HUES64 (cell line): ENCODE measurements around the gene FZR1.

Source experiments
- H3K27ac ChIP-seq: 2 replicates; pipeline ENCODE4 v1.7.0; 2013; ENCODE audit warnings: low read depth, low read length, inconsistent platforms
- H3K27me3 ChIP-seq: 2 replicates; pipeline ENCODE4 v1.6.1; 2013; ENCODE audit warnings: mild to moderate bottlenecking, low read length; ENCODE audit not compliant: insufficient read depth
- H3K36me3 ChIP-seq: 2 replicates; pipeline ENCODE4 v1.6.1; 2013; ENCODE audit warnings: mild to moderate bottlenecking, low read length; ENCODE audit not compliant: insufficient read depth
- H3K4me1 ChIP-seq: 2 replicates; pipeline ENCODE4 v1.6.1; 2013; ENCODE audit warnings: mild to moderate bottlenecking, low read length, moderate library complexity; ENCODE audit not compliant: insufficient read depth
- H3K4me3 ChIP-seq: 2 replicates; pipeline ENCODE4 v1.5.1; 2013; ENCODE audit warnings: mild to moderate bottlenecking, low read length, moderate library complexity
- H3K9ac ChIP-seq: 2 replicates; pipeline ENCODE4 v1.6.1; 2013; ENCODE audit warnings: mild to moderate bottlenecking, low read depth, low read length
- H3K9me3 ChIP-seq: 2 replicates; pipeline ENCODE4 v1.6.1; 2013; ENCODE audit warnings: low read depth, low read length; ENCODE audit not compliant: insufficient read depth
- WGBS: fragments of 150-250, 120-280 bp; methylation state at CpG from one replicate; pipeline ENCODE4 v1.1.7; 2013; ENCODE audit warnings: missing lambda C conversion rate; 5-methylcytosine and 5-hydroxymethylcytosine counted together

The FZR1 gene

GRCh38 chr19:3544742-3545668 is 38.9 kb downstream of the FZR1 start:
- Histone ChIP-seq H3K27me3 (no peaks in the 10 kb centered on the region), H3K4me1 (no peaks in the 10 kb centered on the region), H3K27ac (no peak overlapping the region), H3K9me3 (no peaks in the 10 kb centered on the region), H3K36me3 (peaks cover 17% of the 10 kb centered on the region), H3K4me3 (no peak overlapping the region), H3K9ac (no peak overlapping the region)
- WGBS, result 65% methylated on average over 30 of the region's 30 CpGs

DNA sequence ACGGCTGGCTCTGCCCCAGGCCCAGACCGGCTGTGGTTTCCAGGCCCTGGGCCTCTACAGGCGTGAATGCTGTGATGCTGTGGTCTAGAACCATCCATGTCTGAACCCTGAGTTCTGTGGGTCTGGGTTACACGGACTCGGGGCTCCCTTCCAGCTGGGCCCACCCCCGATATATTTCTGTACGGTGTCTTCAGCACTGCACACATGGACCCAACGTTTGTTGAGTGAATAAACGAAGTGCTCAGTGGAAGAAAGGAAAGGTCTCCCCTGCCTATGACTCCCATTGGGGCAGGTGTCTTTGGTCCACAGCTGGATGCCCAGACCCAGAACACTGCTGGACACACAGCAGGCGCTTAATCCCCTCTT is 39.5 kb downstream of the FZR1 start:
- Histone ChIP-seq H3K36me3 (peaks cover 17% of the 10 kb centered on the region), H3K27ac (no peak overlapping the region), H3K9me3 (no peaks in the 10 kb centered on the region), H3K4me1 (no peaks in the 10 kb centered on the region), H3K4me3 (no peak overlapping the region), H3K9ac (no peak overlapping the region), H3K27me3 (no peaks in the 10 kb centered on the region)
- WGBS, result 95% methylated on average over 10 of the region's 10 CpGs

- no peak overlapping the region for H3K4me3 ChIP-seq
- H3K27ac ChIP-seq, result no peak overlapping the region
- no peaks in the 10 kb centered on the region for H3K4me1 ChIP-seq
- H3K36me3 ChIP-seq, result peaks cover 21% of the 10 kb centered on the region
- 97% methylated on average over 23 of the region's 23 CpGs for WGBS
- H3K9me3 ChIP-seq, result no peaks in the 10 kb centered on the region
- no peaks in the 10 kb centered on the region for H3K27me3 ChIP-seq
- H3K9ac ChIP-seq, result no peak overlapping the region
Observed at GRCh38 chr19:3546119-3546518, 40.0 kb downstream of the FZR1 start.

- Histone ChIP-seq H3K9ac (no peak overlapping the region), H3K4me3 (no peak overlapping the region), H3K36me3 (peaks cover 19% of the 10 kb centered on the region), H3K4me1 (no peaks in the 10 kb centered on the region), H3K27ac (no peak overlapping the region), H3K27me3 (no peaks in the 10 kb centered on the region), H3K9me3 (no peaks in the 10 kb centered on the region)
- WGBS, result 90% methylated on average over 15 of the region's 15 CpGs
Observed at GRCh38 chr19:3547301-3547731, 41.2 kb downstream of the FZR1 start.

- Histone ChIP-seq H3K9ac (no peak overlapping the region), H3K27me3 (no peaks in the 10 kb centered on the region), H3K9me3 (no peaks in the 10 kb centered on the region), H3K4me3 (no peak overlapping the region), H3K27ac (no peak overlapping the region), H3K4me1 (no peaks in the 10 kb centered on the region), H3K36me3 (peaks cover 19% of the 10 kb centered on the region)
- 93% methylated on average over 36 of the region's 36 CpGs for WGBS
Observed at GRCh38 chr19:3547767-3548282, 41.7 kb downstream of the FZR1 start.

- no peaks in the 10 kb centered on the region for H3K4me1 ChIP-seq
- no peak overlapping the region for H3K27ac ChIP-seq
- H3K27me3 ChIP-seq, result no peaks in the 10 kb centered on the region
- peaks cover 19% of the 10 kb centered on the region for H3K36me3 ChIP-seq
- H3K9me3 ChIP-seq, result no peaks in the 10 kb centered on the region
- no peak overlapping the region for H3K9ac ChIP-seq
- no peak overlapping the region for H3K4me3 ChIP-seq
- WGBS, result 90% methylated on average over 14 of the region's 14 CpGs
Observed at GRCh38 chr19:3548606-3549005, 42.5 kb downstream of the FZR1 start.

DNA sequence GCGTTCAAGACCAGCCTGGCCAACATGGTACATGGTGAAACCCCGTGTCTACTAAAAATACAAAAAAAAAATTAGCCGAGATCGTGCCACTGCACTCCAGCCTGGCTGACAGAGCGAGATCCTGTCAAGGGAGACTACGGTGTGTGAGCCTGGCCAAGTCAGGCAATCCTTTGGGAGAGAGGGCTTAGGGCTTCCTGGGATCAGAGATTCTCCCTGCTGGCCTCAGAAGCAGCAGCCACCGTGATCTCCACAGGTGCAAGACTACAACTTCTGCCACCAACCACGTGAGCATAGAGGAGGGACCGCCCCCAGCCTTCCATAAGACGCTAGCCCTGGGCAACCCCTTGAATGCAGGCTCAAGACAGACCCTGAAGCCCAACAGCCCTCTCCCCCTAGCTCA is 43.7 kb downstream of the FZR1 start:
- 89% methylated on average over 10 of the region's 10 CpGs for WGBS
- no peak overlapping the region for H3K9ac ChIP-seq

DNA sequence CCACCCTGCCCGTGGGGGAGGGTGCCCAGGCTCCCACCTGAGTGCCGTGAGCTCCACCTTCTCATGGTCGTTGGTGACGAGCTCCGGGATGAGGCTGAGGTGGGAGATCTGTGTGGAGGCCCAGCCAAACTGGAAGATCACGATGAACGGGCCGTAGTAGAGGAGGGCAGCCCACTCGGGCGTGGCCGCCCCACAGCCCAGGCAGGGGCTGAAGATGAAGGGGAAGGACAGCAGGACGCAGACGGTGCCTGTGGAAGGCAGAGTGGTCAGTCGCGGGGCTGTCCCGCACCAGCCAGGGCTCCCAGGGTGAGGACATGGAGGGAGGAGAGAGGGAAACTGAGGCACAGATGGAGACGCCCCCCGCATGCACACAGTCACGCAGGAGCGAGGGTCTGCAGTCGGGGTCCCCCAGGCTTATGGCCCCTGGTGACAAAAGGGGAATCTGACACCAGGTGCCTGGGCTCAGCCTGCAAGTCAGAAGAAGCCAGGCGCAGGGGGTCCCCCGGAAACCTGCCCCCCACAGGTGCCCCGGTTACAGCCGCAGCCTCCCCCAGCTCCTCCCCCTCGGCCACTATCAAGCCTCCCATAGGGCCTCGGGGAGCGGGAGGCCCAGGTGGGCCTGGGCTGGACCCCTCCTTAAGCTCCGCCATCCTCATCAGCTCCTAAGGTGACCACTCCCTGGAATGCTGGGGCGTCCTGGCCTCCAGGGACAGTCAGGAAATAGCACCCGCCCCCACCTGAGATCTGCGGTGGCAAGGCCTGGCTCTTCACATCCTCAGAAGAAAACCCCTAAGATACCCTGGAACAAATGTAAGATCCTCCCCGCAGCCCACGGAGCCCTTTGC is 45.1 kb downstream of the FZR1 start:
- Histone ChIP-seq H3K36me3 (peaks cover 9% of the 10 kb centered on the region; the same call in 1 of the 2 replicates), H3K4me1 (no peaks in the 10 kb centered on the region), H3K4me3 (no peak overlapping the region), H3K27me3 (no peaks in the 10 kb centered on the region; the same call in 1 of the 2 replicates), H3K9me3 (no peaks in the 10 kb centered on the region), H3K9ac (no peak overlapping the region), H3K27ac (no peak overlapping the region)
- 94% methylated on average over 33 of the region's 34 CpGs for WGBS

More for the DNA sequence above, 43.7 kb downstream of the FZR1 start:
- no peaks in the 10 kb centered on the region for H3K4me1 ChIP-seq
- no peaks in the 10 kb centered on the region for H3K9me3 ChIP-seq
- H3K36me3 ChIP-seq, result peaks cover 15% of the 10 kb centered on the region
- H3K27me3 ChIP-seq, result no peaks in the 10 kb centered on the region
- H3K27ac ChIP-seq, result no peak overlapping the region
- no peak overlapping the region for H3K4me3 ChIP-seq

DNA sequence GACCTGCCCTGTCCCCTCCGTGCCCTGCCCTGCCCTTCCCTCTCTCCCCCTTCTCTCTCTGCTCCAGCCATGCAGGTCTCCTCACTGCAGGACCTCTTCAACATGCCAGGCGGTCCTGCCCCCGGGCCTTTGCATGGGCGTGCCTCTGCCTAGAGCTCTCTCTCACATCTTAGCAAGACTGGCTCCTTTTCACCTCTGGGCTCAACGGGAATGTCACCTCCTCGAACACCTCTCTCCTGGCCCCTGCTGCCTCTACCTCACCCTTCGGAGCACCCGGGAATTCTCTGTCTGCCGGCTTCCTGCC is 45.6 kb downstream of the FZR1 start:
- Histone ChIP-seq H3K4me3 (no peak overlapping the region), H3K27ac (no peak overlapping the region), H3K36me3 (peaks cover 9% of the 10 kb centered on the region; the same call in 1 of the 2 replicates), H3K4me1 (no peaks in the 10 kb centered on the region), H3K9me3 (no peaks in the 10 kb centered on the region), H3K27me3 (no peaks in the 10 kb centered on the region; the same call in none of the 2 replicates), H3K9ac (no peak overlapping the region)
- 85% methylated on average over 9 of the region's 9 CpGs for WGBS

GRCh38 chr19:3554254-3555083 is 48.4 kb downstream of the FZR1 start:
- WGBS, result 92% methylated on average over 20 of the region's 21 CpGs
- Histone ChIP-seq H3K9me3 (no peaks in the 10 kb centered on the region), H3K9ac (no peak overlapping the region), H3K27ac (no peak overlapping the region), H3K4me1 (no peaks in the 10 kb centered on the region), H3K4me3 (no peak overlapping the region), H3K27me3 (no peaks in the 10 kb centered on the region; the same call in none of the 2 replicates), H3K36me3 (0 out of 2 replicates have a peak, but pooled peaks cover 4% of the 10 kb centered on the region)
